ENCODE data around the gene STXBP5.

STXBP5 gene

GRCh38 chr6:147179809-147180208 is 24.4 kb upstream of the STXBP5 start:
- DNase-seq: no peak

- DNase-seq: no peak
These were observed 23.3 kb upstream of the STXBP5 start for GRCh38 chr6:147180926-147181325.

GRCh38 chr6:147184379-147184778 is 19.8 kb upstream of the STXBP5 start:
- DNase-seq: no peak

GRCh38 chr6:147185216-147185615 is 19.0 kb upstream of the STXBP5 start:
- DNase-seq: no peak

GRCh38 chr6:147190556-147190955 is 13.7 kb upstream of the STXBP5 start:
- DNase-seq: no peak

- DNase-seq: no peak
These were observed 11.8 kb upstream of the STXBP5 start for GRCh38 chr6:147192278-147192911.

GRCh38 chr6:147194652-147195411 is 9.4 kb upstream of the STXBP5 start:
- peak; percentile 49 for DNase-seq

GRCh38 chr6:147195510-147195909 is 8.7 kb upstream of the STXBP5 start:
- no peak for DNase-seq

GRCh38 chr6:147195987-147196386 is 8.2 kb upstream of the STXBP5 start:
- DNase-seq: no peak

- no peak for DNase-seq
These were observed 3.5 kb upstream of the STXBP5 start for GRCh38 chr6:147200711-147201110.

- DNase-seq: peak; percentile 81
These were observed 2.2 kb upstream of the STXBP5 start for GRCh38 chr6:147201885-147202515.

GRCh38 chr6:147202516-147203310 is 1.5 kb upstream of the STXBP5 start:
- DNase-seq: peak; percentile 99

GRCh38 chr6:147203311-147204059 is 732 bp upstream of the STXBP5 start:
- peak; percentile 83 for DNase-seq

- peak; percentile 46 for DNase-seq
These were observed 660 bp downstream of the STXBP5 start for GRCh38 chr6:147204843-147205311.

GRCh38 chr6:147205690-147206600 is 1.7 kb downstream of the STXBP5 start:
- no peak for DNase-seq

GRCh38 chr6:147207351-147207750 is 3.1 kb downstream of the STXBP5 start:
- no peak for DNase-seq

- DNase-seq: no peak
These were observed 3.9 kb downstream of the STXBP5 start for GRCh38 chr6:147207837-147208754.

- DNase-seq: no peak
These were observed 5.7 kb downstream of the STXBP5 start for GRCh38 chr6:147209762-147210449.

- no peak for DNase-seq
These were observed 7.1 kb downstream of the STXBP5 start for GRCh38 chr6:147211349-147211748.

Data from hematopoietic multipotent progenitor cell treated with erythropoietin and hydrocortisone succinate and interleukin-3 and kit ligand, for 8 days (in vitro differentiated cells).